Lung (tissue), 12 donors: Measurements from ENCODE around the gene BBS9. TPM values are rescaled to one million over a fixed set of nuclear protein-coding genes. Genes with fewer than 3 reads are reported as not detected.

Experiments used
- ATAC-seq: fragments of 200-7000 bp; cut with Tn5 transposase; one replicate; pipeline ENCODE4 v1.9.1; 2020; ENCODE audit warnings: moderate number of reproducible peaks; ENCODE audit not compliant: insufficient read depth, low FRiP score
- DNase-seq, 3 donors: peaks; one replicate each; pipeline ENCODE4 v3.0.0-alpha.2; 2013 to 2017
- H3K27ac ChIP-seq, 2 donors: one replicate each; pipeline ENCODE4 v1.5.1; 2013; ENCODE audit warnings: mild to moderate bottlenecking in 2 of 2, moderate library complexity in 2 of 2, control low read depth in 1 of 2, inconsistent platforms in 1 of 2, low read depth in 1 of 2, low read length in 1 of 2
- H3K27me3 ChIP-seq, 3 donors: one replicate each; pipeline ENCODE4 v1.5.1; 2013; ENCODE audit warnings: low read length in 2 of 3; ENCODE audit not compliant: control insufficient read depth in 3 of 3, insufficient read depth in 3 of 3
- H3K36me3 ChIP-seq, 4 donors: one replicate each; pipeline ENCODE4 v1.5.1; 2013; ENCODE audit warnings: low read length in 4 of 4, mild to moderate bottlenecking in 1 of 4, moderate library complexity in 1 of 4; ENCODE audit not compliant: control insufficient read depth in 4 of 4, insufficient read depth in 4 of 4
- H3K4me1 ChIP-seq, 5 donors: one replicate each; pipeline ENCODE4 v1.5.1; 2013; ENCODE audit warnings: low read length in 5 of 5, mild to moderate bottlenecking in 2 of 5, moderate library complexity in 1 of 5; ENCODE audit not compliant: control insufficient read depth in 5 of 5, insufficient read depth in 5 of 5
- H3K4me3 ChIP-seq: one replicate; pipeline ENCODE4 v1.5.1; 2013; ENCODE audit warnings: mild to moderate bottlenecking, control low read depth, moderate library complexity
- H3K9ac ChIP-seq, 2 donors: one replicate each; pipeline ENCODE4 v1.5.1; 2013; ENCODE audit warnings: low read length in 2 of 2, control low read depth in 1 of 2; ENCODE audit not compliant: insufficient read depth in 1 of 2
- H3K9me3 ChIP-seq, 4 donors: one replicate each; pipeline ENCODE4 v1.5.1; 2013; ENCODE audit warnings: low read length in 3 of 4, mild to moderate bottlenecking in 1 of 4, moderate library complexity in 1 of 4; ENCODE audit not compliant: control insufficient read depth in 4 of 4, insufficient read depth in 3 of 4
- CTCF ChIP-seq: IDR thresholded peaks from 2 replicates; pipeline ENCODE4 v1.5.1; 2012; ENCODE audit warnings: mild to moderate bottlenecking; ENCODE audit errors: control extremely low read depth, extremely low read depth
- WGBS, 2 donors: extraction: QIAGEN DNeasy Blood & Tissue Kit; methylation state at CpG; one replicate each; pipeline ENCODE4 v1.1.7; 2013; 5-methylcytosine and 5-hydroxymethylcytosine counted together
- polyA plus RNA-seq, 2 donors: library from polyadenylated mRNA; stranded (reverse); fragments of 200-250 nt; gene quantifications; one replicate each; pipeline ENCODE4 v1.2.1, GENCODE V29; 2013
- total RNA-seq, 2 donors: library from RNA; depleted of rRNA in 1 of 2; stranded (reverse); fragments of >200 nt in 1 of 2; gene quantifications; one replicate each; pipeline ENCODE4 v1.2.1, GENCODE V29; 2014 to 2021
- donor health status: control.
- donor health status: control.
- donor health status: Bipolar disorder and iron deficiency.
- donor health status: healthy.
- donor health status: DM: yes; HTN: yes; CAD: no.

The BBS9 gene
- total and polyA plus RNA-seq, 4 donors: 3.5 to 65.0 (median 15.2) TPM

- Histone ChIP-seq H3K4me3 (no peak overlapping the region), H3K27me3 (no peaks in the 10 kb centered on the region), H3K36me3 (peaks cover 0 to 8% (median 2%) of the 10 kb centered on the region in 4 donors), H3K9ac (no peak overlapping the region), H3K4me1 (peaks cover 0 to 21% (median 0%) of the 10 kb centered on the region in 5 donors), H3K9me3 (no peaks in the 10 kb centered on the region), H3K27ac (no peak overlapping the region)
- no peak for TF ChIP-seq CTCF
- peak in 1 of 3 donors; percentile 21 for DNase-seq
- no peak for ATAC-seq
- WGBS, 2 donors: 33 to 50% methylated on average over 1 of the region's 1 CpG
These were observed 181.2 kb downstream of the BBS9 start for GRCh38 chr7:33310546-33310945.

GRCh38 chr7:33325754-33326484 is 196.6 kb downstream of the BBS9 start:
- Histone ChIP-seq H3K27me3 (no peaks in the 10 kb centered on the region), H3K36me3 (no peaks in the 10 kb centered on the region), H3K4me1 (peaks cover 0 to 1% (median 0%) of the 10 kb centered on the region in 5 donors), H3K27ac (peak overlapping the region in 1 of 2 donors; percentile 49), H3K9me3 (no peaks in the 10 kb centered on the region), H3K9ac (no peak overlapping the region), H3K4me3 (no peak overlapping the region)
- DNase-seq (no peak), ATAC-seq (no peak)
- 74 to 90% methylated on average over 4 of the region's 4 CpGs for WGBS, 2 donors
- TF ChIP-seq CTCF: no peak

GRCh38 chr7:33326485-33326848 is 197.1 kb downstream of the BBS9 start:
- Histone ChIP-seq H3K9ac (no peak overlapping the region), H3K27me3 (no peaks in the 10 kb centered on the region), H3K27ac (peak overlapping the region in 1 of 2 donors; percentile 49), H3K4me1 (peaks cover 0 to 1% (median 0%) of the 10 kb centered on the region in 5 donors), H3K36me3 (no peaks in the 10 kb centered on the region), H3K4me3 (no peak overlapping the region), H3K9me3 (no peaks in the 10 kb centered on the region)
- DNase-seq: no peak
- no peak for ATAC-seq
- no peak for TF ChIP-seq CTCF
- WGBS, 2 donors: 72 to 78% methylated on average over 3 of the region's 3 CpGs
